Ishikawa (cell line): ENCODE data around the gene ZMYND8.

Experiments used
- CEBPB ChIP-seq: IDR thresholded peaks from 2 replicates; pipeline ENCODE4 v1.6.1; 2012
- CREB1 ChIP-seq: IDR thresholded peaks from 2 replicates; pipeline ENCODE4 v1.6.1; 2012; ENCODE audit warnings: low read depth
- EGR1 ChIP-seq: IDR thresholded peaks from 2 replicates; pipeline ENCODE4 v1.6.1; 2012
- EP300 ChIP-seq: IDR thresholded peaks from 2 replicates; pipeline ENCODE4 v1.6.1; 2012; ENCODE audit warnings: borderline replicate concordance
- FOXM1 ChIP-seq: IDR thresholded peaks from 2 replicates; pipeline ENCODE4 v1.6.1; 2012; ENCODE audit warnings: low read depth, borderline replicate concordance
- MAX ChIP-seq: IDR thresholded peaks from 2 replicates; pipeline ENCODE4 v1.6.1; 2012
- NFIC ChIP-seq: IDR thresholded peaks from 2 replicates; pipeline ENCODE4 v1.6.1; 2012
- RAD21 ChIP-seq: IDR thresholded peaks from 2 replicates; pipeline ENCODE4 v1.6.1; 2012; ENCODE audit warnings: low read depth
- REST ChIP-seq: IDR thresholded peaks from 2 replicates; pipeline ENCODE4 v1.6.1; 2012; ENCODE audit warnings: low read depth, mild to moderate bottlenecking
- TAF1 ChIP-seq: IDR thresholded peaks from 2 replicates; pipeline ENCODE4 v1.6.1; 2012; ENCODE audit warnings: low read depth, mild to moderate bottlenecking
- TCF12 ChIP-seq: IDR thresholded peaks from 2 replicates; pipeline ENCODE4 v1.6.1; 2012; ENCODE audit warnings: low read depth
- TEAD4 ChIP-seq: IDR thresholded peaks from 2 replicates; pipeline ENCODE4 v1.6.1; 2012
- USF1 ChIP-seq: IDR thresholded peaks from 2 replicates; pipeline ENCODE4 v1.6.1; 2012
- YY1 ChIP-seq: IDR thresholded peaks from 2 replicates; pipeline ENCODE4 v1.6.1; 2012; ENCODE audit warnings: low read depth
- ZBTB7A ChIP-seq: IDR thresholded peaks from 2 replicates; pipeline ENCODE4 v1.6.1; 2012; ENCODE audit warnings: low read depth

ZMYND8 gene

GRCh38 chr20:47191074-47191673 is 165.3 kb downstream of the ZMYND8 start:
- TF ChIP-seq RAD21 (no peak), FOXM1 (no peak), ZBTB7A (no peak), USF1 (no peak), EGR1 (no peak), YY1 (no peak), TAF1 (no peak), NFIC (no peak), EP300 (no peak), REST (no peak)

- TF ChIP-seq NFIC, result no peak
- no peak for TF ChIP-seq EGR1
- no peak for TF ChIP-seq EP300
- TF ChIP-seq ZBTB7A, result no peak
- TF ChIP-seq MAX, result no peak
- no peak for TF ChIP-seq TEAD4
- no peak for TF ChIP-seq CREB1
- no peak for TF ChIP-seq TAF1
- no peak for TF ChIP-seq FOXM1
- TF ChIP-seq TCF12, result no peak
Measured at GRCh38 chr20:47189060-47189459, 167.4 kb downstream of the ZMYND8 start.

- TF ChIP-seq MAX, result no peak
- no peak for TF ChIP-seq TEAD4
- TF ChIP-seq YY1, result no peak
- no peak for TF ChIP-seq NFIC
- no peak for TF ChIP-seq TAF1
- no peak for TF ChIP-seq REST
- TF ChIP-seq CREB1, result no peak
- TF ChIP-seq USF1, result no peak
- no peak for TF ChIP-seq TCF12
- no peak for TF ChIP-seq RAD21
- no peak for TF ChIP-seq CEBPB
- TF ChIP-seq EGR1, result no peak
- TF ChIP-seq ZBTB7A, result no peak
Measured at GRCh38 chr20:47188540-47188939, 168.0 kb downstream of the ZMYND8 start.

- TF ChIP-seq MAX, result no peak
- no peak for TF ChIP-seq EGR1
- TF ChIP-seq NFIC, result no peak
- no peak for TF ChIP-seq ZBTB7A
- TF ChIP-seq TEAD4, result no peak
- TF ChIP-seq USF1, result no peak
- no peak for TF ChIP-seq YY1
- TF ChIP-seq FOXM1, result no peak
- no peak for TF ChIP-seq CREB1
- no peak for TF ChIP-seq EP300
- TF ChIP-seq REST, result no peak
- TF ChIP-seq RAD21, result no peak
- TF ChIP-seq TAF1, result no peak
- no peak for TF ChIP-seq TCF12
Measured at GRCh38 chr20:47187450-47188195, 168.9 kb downstream of the ZMYND8 start.
